NCI-H69 (cell line): ENCODE measurements around the gene CEP89.
"Not testable (repeated sequence)": the region's sequence is repeated elsewhere in the genome, so short reads cannot be mapped to it uniquely, and the experiment has no call there.

ENCODE experiments used
- DNase-seq: peaks from one replicate; lab custom pipeline; 2025; lab: John Stamatoyannopoulos, UW

The CEP89 gene

DNA sequence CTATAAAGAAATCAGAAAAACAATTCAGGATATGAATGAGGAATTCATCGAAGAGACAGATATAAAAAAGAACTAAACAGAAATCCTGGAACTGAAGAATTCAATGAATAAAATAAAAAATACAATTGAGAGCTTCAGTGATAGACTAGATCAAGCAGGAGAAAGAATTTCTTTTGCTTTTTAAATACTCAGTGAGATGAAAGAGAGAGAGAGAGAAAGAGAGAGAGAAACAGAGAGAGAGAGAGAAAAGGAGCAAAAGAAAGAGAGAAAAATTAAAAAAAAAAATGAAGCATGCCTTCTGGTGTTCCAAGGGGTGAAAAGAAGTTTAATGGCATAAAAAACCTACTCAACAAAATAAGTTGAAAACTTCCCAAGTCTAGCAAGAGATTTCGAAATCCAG lies 80.1 kb downstream of the CEP89 start:
- DNase-seq, result no peak

- DNase-seq, result no peak
Observed at GRCh38 chr19:32890841-32891240, 80.9 kb downstream of the CEP89 start.

GRCh38 chr19:32890326-32890725 lies 81.4 kb downstream of the CEP89 start:
- DNase-seq, result no peak

GRCh38 chr19:32889137-32889934 lies 82.4 kb downstream of the CEP89 start:
- no peak for DNase-seq

DNA sequence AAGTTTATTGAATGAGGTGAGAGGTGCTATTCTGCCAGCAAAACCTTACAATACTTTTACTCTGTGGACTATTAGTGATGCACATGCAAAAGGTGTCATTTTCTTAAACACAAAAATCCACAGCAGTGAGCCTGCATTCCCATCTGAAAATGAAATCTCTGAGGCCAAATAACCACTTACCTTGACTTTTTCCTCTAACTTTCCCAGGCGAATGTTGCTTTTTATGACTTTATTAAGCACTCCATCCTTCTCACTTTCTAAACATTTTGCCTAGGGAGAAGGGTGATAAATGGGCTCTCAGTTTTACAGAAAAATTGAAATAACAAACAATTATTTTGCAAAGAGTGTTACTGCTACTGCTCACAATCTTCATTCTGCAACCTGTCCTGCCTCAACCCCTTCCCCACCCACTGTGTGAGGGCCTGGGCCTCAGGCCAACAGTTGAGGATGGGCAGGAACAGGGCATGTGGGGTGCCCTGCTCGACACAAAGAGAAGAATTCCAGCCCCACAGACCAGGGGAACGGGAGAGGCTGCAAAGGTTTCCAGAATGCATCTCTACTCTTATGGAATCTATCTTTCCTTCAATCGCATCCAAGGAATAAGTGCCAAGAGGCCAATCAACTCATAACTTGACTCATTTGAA lies 84.1 kb downstream of the CEP89 start:
- DNase-seq, result no peak

- no peak for DNase-seq
Observed at GRCh38 chr19:32886241-32886640, 85.5 kb downstream of the CEP89 start.

- DNase-seq, result not testable (repeated sequence)
Observed at GRCh38 chr19:32885255-32885654, 86.5 kb downstream of the CEP89 start.

GRCh38 chr19:32881766-32882165 lies 90.0 kb downstream of the CEP89 start:
- no peak for DNase-seq

DNA sequence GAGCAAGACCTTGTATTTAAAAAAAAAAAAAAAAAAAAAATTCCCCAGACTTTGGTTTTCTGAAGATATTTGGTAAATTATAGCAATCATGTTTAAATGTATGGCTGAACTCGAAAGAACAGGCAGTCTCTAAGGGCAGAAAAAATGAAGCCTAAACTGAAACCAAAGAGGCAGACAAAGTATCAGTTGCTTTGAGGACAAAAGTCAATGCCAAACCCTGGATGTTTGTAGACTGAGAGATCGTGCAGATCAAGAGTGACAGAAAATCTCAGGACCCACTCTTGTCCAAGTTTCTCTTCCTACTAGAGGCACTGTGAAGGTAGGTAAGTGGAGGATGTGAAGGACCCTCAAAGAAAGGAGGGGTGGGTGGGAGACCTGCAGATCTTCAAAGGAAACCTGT lies 91.1 kb downstream of the CEP89 start:
- no peak for DNase-seq

- no peak for DNase-seq
Observed at GRCh38 chr19:32879741-32880140, 92.0 kb downstream of the CEP89 start.

- DNase-seq, result no peak
Observed at GRCh38 chr19:32878988-32879387, 92.8 kb downstream of the CEP89 start.

DNA sequence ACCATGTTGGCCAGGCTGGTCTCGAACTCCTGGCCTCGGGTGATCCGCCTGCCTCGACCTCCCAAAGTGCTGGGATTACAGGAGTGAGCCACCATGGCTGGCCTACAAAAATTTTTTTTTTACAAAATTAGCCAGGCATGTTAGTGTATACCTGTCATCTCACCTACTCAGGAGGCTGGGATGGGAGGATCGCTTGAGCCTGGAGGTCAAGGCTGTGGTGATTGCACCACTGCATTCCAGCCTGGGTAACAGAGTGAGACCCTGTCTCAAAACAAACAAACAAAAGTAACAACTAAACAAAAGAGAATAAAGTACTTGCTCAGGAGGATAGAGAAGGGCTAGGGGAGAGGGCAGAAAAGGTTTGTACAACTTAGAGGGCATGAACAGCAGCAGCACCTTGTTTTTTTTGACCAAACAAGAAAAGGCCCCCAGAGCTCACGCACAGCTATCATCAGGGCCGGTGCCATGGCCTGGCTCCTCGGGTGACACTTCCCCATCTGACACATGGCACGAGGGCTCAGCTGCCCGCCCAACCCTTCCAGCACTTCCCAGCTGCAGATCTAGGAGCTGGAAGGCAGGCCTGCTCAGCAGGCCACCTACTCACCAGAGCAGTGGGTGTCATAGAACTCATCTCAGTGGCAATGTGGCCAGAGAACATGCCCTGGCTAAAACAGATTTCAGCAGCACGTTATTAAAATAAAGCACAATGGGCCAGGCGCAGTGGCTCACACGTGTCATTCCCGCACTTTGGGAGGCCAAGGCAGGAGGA lies 93.6 kb downstream of the CEP89 start:
- DNase-seq, result no peak

DNA sequence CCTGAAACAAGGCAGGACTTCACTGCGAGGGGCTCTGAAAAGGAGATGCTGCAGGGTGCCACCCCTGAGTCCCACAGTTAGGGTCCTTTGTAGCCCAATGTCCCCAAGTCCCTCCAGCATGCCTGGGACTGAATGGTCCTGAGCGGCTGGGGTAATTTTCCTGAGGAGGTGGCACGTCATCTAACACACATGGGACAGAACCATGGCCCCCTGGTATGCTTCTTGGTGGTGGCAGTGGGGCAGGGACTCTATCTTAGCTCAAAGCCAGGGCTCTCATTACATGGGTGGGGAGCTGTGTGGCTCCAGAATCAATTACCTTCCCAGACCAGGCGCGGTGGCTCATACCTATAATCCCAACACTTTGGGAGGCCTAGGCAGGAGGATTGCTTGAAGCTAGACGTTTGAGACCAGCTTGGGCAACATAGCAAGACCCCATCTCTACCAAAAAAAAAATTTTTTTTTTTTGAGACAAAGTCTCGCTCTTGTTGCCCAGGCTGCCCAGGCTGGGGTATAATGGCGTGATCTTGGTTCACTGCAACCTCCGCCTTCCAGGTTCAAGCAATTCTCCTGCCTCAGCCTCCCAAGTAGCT lies 94.3 kb downstream of the CEP89 start:
- DNase-seq, result no peak

GRCh38 chr19:32876919-32877285 lies 94.9 kb downstream of the CEP89 start:
- no peak for DNase-seq

DNA sequence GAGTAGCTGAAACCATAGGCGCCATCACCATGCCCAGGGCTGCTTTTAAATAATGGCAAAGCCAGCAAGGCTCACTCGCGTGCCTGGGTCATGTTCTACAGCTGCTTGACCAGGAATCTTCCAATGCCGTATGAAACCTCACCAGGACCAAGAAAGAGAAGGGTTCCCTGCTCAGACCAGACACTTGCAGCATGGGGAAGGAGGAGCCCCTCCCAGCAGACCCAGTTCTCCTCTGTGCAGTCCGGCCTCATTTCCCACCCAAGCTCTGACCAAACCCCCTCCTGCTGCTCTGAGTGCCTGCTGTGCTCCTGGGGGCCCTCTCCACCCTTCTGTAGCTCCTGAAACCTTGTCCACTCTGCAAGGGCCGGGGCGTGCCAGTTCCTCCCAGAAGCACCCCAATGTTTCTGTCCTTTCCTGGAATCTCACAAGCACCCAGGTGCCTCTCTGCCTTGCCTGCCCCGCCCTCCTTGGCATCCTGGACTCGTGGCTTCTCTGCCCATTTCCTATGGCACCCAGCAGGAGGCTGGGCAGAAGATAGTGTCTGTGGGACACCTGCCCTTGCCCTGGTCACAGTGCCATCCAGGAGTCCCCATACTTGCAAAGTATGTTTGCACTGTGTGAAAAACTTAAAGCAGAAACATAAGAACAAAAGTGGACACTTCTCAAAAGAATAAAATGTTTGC lies 95.4 kb downstream of the CEP89 start:
- DNase-seq, result no peak

DNA sequence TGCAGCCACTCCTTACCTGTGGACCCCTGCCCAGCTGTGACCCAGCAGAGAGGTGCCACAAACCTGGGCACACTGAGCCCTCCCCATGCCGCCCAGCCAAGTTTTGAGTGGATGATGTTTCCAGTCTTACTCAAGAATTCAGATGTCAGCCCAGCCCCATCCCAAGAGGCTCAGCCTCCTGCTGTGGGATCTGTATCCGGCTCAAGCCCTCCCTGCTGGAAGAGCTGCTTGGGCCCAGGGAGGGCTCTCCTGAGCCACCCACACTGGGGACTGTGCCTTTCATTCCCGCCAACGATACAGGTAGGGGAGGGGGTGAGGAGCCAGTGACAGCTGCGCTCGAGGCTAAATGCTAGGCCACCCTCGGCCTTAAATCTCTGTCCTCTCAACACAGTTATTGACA lies 96.3 kb downstream of the CEP89 start:
- no peak for DNase-seq

DNA sequence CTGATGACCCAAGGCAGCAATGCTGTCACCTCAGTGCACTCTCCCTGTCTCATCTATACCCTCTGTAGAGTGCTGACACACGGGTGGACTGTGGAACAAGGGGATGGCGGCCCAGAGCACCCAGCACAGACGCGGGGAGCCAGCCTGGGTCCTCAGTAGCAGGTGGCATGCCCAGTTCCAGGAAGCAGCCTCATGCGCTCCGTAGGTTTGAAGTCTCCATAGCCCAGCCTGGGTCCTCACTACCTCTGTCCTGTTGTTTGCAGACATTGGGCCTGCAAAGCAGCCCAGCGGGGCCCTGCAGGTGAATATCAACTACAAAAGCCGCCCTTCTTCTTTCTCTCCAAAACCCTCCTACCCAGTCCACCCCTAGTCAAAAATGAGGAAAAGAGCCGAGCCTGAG lies 97.2 kb downstream of the CEP89 start:
- DNase-seq, result no peak

- DNase-seq, result no peak
Observed at GRCh38 chr19:32873247-32873959, 98.4 kb downstream of the CEP89 start.

- no peak for DNase-seq
Observed at GRCh38 chr19:32872391-32872790, 99.4 kb downstream of the CEP89 start.

DNA sequence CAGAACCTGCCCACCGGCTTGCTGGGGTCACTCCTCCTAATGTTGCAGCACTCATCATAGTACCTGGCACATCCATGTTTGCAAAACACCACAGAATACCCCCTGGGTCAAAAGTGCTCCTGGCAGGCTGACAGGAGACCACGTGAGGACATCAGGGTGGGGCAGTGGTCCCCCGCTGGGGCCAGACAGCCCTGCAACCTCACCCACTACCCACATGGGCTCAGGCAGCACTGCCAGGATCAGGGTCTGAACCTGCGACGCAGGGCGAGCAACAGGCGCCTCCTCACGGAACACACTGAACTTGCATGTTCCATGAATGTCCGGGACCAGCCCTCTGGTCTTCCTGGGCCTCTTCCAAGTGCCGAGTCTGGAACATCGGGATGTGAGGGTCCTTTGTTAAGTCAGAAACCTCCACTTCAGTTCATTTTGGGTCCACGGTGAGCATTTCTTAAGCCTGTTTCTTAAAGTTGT lies 100.7 kb downstream of the CEP89 start:
- no peak for DNase-seq

- no peak for DNase-seq
Observed at GRCh38 chr19:32869966-32870573, 101.7 kb downstream of the CEP89 start.
